Nephron (organoid): ENCODE measurements around the gene CGREF1.

Experiments
- H3K27ac Mint-ChIP-seq, 3 experiments: 2 replicates each; pipeline ENCODE4 v1.8.0; 2020; ENCODE audit warnings: mixed read lengths in 3 of 3, mild to moderate bottlenecking in 2 of 3, moderate library complexity in 1 of 3
- H3K27me3 Mint-ChIP-seq: 2 replicates; pipeline ENCODE4 v1.8.0; 2021; ENCODE audit warnings: low read depth, mild to moderate bottlenecking, moderate library complexity, mixed read lengths
- H3K36me3 Mint-ChIP-seq: 2 replicates; pipeline ENCODE4 v1.8.0; 2020; ENCODE audit warnings: low read depth, mixed read lengths
- H3K4me1 Mint-ChIP-seq: 2 replicates; pipeline ENCODE4 v1.8.0; 2020; ENCODE audit warnings: mixed read lengths
- H3K4me3 Mint-ChIP-seq, 3 experiments: 2 replicates each; pipeline ENCODE4 v1.8.0; 2020; ENCODE audit warnings: mild to moderate bottlenecking in 3 of 3, mixed read lengths in 3 of 3, moderate library complexity in 2 of 3
- H3K9me3 Mint-ChIP-seq: 2 replicates; pipeline ENCODE4 v1.8.0; 2020; ENCODE audit warnings: mixed read lengths
- CTCF ChIP-seq, 3 experiments: fragments of 200-600 bp; sonication (generic); IDR thresholded peaks; one replicate each; pipeline ENCODE4 v1.5.0; 2021; ENCODE audit warnings: antibody characterized with exemption in 3 of 3; ENCODE audit not compliant: unreplicated experiment in 3 of 3

Gene CGREF1

GRCh38 chr2:27074738-27075565 is 44.0 kb downstream of the CGREF1 start:
- peak overlapping the region; percentile 17 to 57 (median 37) for H3K4me3 Mint-ChIP-seq
- peak overlapping the region; percentile 97 to 99 (median 98) for H3K27ac Mint-ChIP-seq
- H3K27me3 Mint-ChIP-seq: no peaks in the 10 kb centered on the region
- TF ChIP-seq CTCF (IDR thresholded peaks at IDR 0.05; ENCODE audit: unreplicated experiment in 3 of 3): no peak
- H3K4me1 Mint-ChIP-seq: peaks cover 74% of the 10 kb centered on the region
- peaks cover 8% of the 10 kb centered on the region for H3K36me3 Mint-ChIP-seq
- H3K9me3 Mint-ChIP-seq: no peaks in the 10 kb centered on the region

GRCh38 chr2:27073782-27074181 is 45.1 kb downstream of the CGREF1 start:
- TF ChIP-seq CTCF (IDR thresholded peaks at IDR 0.05; ENCODE audit: unreplicated experiment in 3 of 3): no peak
- peak overlapping the region; percentile 97 to 99 (median 98) for H3K27ac Mint-ChIP-seq
- H3K4me1 Mint-ChIP-seq: peaks cover 82% of the 10 kb centered on the region
- H3K36me3 Mint-ChIP-seq: peaks cover 20% of the 10 kb centered on the region
- H3K4me3 Mint-ChIP-seq: peak overlapping the region; percentile 9 to 70 (median 26)
- no peaks in the 10 kb centered on the region for H3K27me3 Mint-ChIP-seq
- no peaks in the 10 kb centered on the region for H3K9me3 Mint-ChIP-seq

DNA sequence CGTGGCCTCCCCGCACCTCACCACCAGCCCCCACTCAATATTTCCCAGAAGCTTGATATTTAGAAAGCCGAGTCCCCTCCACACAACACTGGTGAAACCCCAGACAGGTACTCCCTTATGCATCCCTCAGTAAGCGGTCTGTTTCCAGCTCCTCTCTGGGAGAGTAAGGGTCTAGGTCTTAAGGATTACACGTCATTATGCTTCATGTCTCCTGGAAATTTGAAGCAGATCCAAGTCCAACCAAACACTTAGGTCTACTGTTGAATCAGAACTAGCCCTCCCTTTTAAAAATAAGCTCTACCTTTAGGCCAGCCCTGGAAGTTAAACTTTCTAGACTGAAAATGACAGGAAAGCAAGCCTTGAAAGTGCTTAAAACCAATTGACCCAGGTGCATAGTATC is 46.0 kb downstream of the CGREF1 start:
- Mint-ChIP-seq H3K27me3 (no peaks in the 10 kb centered on the region), H3K4me1 (peaks cover 79% of the 10 kb centered on the region), H3K36me3 (peaks cover 28% of the 10 kb centered on the region), H3K4me3 (peak overlapping the region; percentile 87 to 91 (median 90)), H3K27ac (peak overlapping the region; percentile 97 to 99 (median 98)), H3K9me3 (no peaks in the 10 kb centered on the region)
- no peak for TF ChIP-seq CTCF (IDR thresholded peaks at IDR 0.05; ENCODE audit: unreplicated experiment in 3 of 3)

GRCh38 chr2:27071990-27072830 is 46.7 kb downstream of the CGREF1 start:
- no peak for TF ChIP-seq CTCF (IDR thresholded peaks at IDR 0.05; ENCODE audit: unreplicated experiment in 3 of 3)
- Mint-ChIP-seq H3K4me1 (peaks cover 73% of the 10 kb centered on the region), H3K9me3 (no peaks in the 10 kb centered on the region), H3K27ac (peak overlapping the region; percentile 97 to 99 (median 98)), H3K4me3 (peak overlapping the region; percentile 87 to 91 (median 90)), H3K36me3 (peaks cover 33% of the 10 kb centered on the region), H3K27me3 (no peaks in the 10 kb centered on the region)

DNA sequence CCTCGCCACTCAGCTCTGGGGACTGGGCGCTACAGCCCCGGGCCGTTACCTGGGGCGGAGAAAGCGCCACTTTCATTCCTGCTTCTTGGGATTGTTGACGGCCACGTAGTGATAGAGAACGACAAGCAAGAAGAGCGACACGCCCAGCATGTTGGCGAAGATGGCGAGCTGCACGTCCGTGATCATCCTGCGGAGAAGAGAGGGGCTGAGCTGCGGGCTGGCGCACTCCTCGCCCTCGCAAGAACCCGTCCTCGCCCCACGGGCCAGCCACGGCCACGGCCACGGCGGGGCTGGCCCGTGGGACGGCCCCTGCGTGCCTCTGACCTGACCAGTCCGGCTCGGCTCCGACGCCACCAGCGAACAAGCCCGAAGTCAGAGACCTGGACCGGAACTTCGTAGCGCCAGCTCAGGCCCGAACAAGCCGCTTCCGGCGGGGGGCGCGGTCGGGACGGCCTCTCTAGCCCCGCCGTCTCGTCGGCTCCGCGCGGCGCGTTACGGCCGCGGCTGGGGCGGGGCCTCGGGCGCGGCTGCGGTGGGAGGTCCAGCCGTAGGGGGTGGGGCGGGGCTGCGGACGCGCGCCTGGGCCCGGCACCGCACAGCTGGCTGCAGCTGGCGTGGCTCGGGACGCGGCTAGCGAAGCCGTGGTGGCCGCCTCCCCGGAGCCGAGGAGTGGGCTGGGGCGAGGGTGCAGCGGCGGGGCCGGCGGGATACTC is 47.5 kb downstream of the CGREF1 start, which contains the start of gene OST4:
TSS of gene OST4 (minus strand) at position 378 of the 713 bp plus-strand sequence.
- no peaks in the 10 kb centered on the region for H3K9me3 Mint-ChIP-seq
- H3K4me3 Mint-ChIP-seq: peak within 1 kb of the TSS; percentile 97 to 100 (median 99)
- peaks cover 34% of the 10 kb centered on the region for H3K36me3 Mint-ChIP-seq
- no peak for TF ChIP-seq CTCF (IDR thresholded peaks at IDR 0.05; ENCODE audit: unreplicated experiment in 3 of 3)
- peak within 1 kb of the TSS; percentile 97 to 99 (median 98) for H3K27ac Mint-ChIP-seq
- H3K27me3 Mint-ChIP-seq: no peaks in the 10 kb centered on the region
- H3K4me1 Mint-ChIP-seq: peaks cover 65% of the 10 kb centered on the region
